Measurements from ENCODE around the gene PLXDC2.
"Not testable (repeated sequence)": the region's sequence is repeated elsewhere in the genome, so short reads cannot be mapped to it uniquely, and the experiment has no call there.

PLXDC2 gene

GRCh38 chr10:20202337-20202736 lies 386.1 kb downstream of the PLXDC2 start:
- no peak for DNase-seq (ENCODE audit: low read depth)

GRCh38 chr10:20207653-20208052 lies 391.4 kb downstream of the PLXDC2 start:
- no peak for DNase-seq (ENCODE audit: low read depth)

DNA sequence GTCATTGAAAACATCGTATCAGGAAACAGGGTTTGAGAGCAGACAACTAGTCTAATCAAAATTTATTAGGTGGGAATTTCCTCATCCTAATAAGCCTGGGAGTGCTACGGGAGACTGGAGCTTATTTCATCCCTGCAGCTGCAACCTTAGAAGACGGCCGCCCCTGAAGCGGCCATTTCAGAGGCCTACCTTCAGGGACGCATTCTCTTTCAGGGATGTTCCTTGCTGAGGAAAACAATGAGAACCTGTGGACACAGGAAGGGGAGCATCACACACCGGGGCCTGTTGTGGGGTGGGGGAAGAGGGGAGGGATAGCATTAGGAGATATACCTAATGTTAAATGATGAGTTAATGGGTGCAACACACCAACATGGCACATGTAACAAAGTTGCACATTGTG lies 392.9 kb downstream of the PLXDC2 start:
- not testable (repeated sequence) for DNase-seq (ENCODE audit: low read depth)

- no peak for DNase-seq (ENCODE audit: low read depth)
These were observed 399.4 kb downstream of the PLXDC2 start for GRCh38 chr10:20215547-20216152.

- DNase-seq (ENCODE audit: low read depth) = no peak
These were observed 405.1 kb downstream of the PLXDC2 start for GRCh38 chr10:20221356-20221755.

- no peak for DNase-seq (ENCODE audit: low read depth)
These were observed 412.5 kb downstream of the PLXDC2 start for GRCh38 chr10:20228729-20229128.

- no peak for DNase-seq (ENCODE audit: low read depth)
These were observed 416.0 kb downstream of the PLXDC2 start for GRCh38 chr10:20232079-20232705.

- no peak for DNase-seq (ENCODE audit: low read depth)
These were observed 417.2 kb downstream of the PLXDC2 start for GRCh38 chr10:20233423-20233822.

DNA sequence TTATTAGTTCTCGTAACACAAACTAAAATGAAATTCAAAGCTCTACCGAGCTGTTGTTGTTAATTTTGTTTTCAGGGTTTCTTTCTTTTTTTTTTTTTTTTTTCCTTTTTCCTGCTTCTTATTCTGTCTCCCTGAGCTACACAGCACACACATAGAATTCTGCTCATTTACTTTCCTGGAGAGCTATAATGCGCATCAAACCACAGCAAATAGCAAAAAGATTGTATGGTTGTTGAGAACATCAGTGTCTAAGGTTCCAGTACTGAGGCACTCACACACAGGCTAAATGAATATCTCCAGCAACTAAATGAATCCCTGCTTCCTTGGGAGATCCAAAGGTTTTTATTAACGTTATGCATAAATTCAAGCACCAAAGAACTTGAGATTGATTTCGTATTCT lies 418.3 kb downstream of the PLXDC2 start:
- DNase-seq (ENCODE audit: low read depth) = no peak

GRCh38 chr10:20237091-20237570 lies 420.9 kb downstream of the PLXDC2 start:
- no peak for DNase-seq (ENCODE audit: low read depth)

GRCh38 chr10:20237586-20237985 lies 421.4 kb downstream of the PLXDC2 start:
- DNase-seq (ENCODE audit: low read depth) = no peak

GRCh38 chr10:20240643-20241042 lies 424.4 kb downstream of the PLXDC2 start:
- no peak for DNase-seq (ENCODE audit: low read depth)

DNA sequence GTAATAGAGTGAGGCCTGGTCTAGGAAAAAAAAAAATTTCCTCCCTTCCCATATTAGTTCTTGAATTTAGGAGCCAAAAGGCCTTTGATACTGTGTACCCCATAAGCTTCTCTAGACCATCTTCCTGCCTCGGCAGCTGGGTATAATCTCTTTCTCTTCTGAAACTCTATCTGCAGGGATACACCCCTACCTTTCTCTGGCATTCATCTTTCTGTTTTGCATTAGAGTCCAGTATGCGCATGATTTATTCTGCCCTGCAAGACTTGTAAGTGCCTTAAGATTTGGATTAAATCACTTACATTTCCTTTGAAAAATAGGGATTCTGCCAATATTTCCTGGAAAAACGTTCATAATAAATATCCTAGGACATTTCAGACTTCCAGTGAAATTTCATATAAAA lies 431.2 kb downstream of the PLXDC2 start:
- DNase-seq (ENCODE audit: low read depth) = no peak

GRCh38 chr10:20247891-20248708 lies 431.9 kb downstream of the PLXDC2 start:
- DNase-seq (ENCODE audit: low read depth) = no peak

DNA sequence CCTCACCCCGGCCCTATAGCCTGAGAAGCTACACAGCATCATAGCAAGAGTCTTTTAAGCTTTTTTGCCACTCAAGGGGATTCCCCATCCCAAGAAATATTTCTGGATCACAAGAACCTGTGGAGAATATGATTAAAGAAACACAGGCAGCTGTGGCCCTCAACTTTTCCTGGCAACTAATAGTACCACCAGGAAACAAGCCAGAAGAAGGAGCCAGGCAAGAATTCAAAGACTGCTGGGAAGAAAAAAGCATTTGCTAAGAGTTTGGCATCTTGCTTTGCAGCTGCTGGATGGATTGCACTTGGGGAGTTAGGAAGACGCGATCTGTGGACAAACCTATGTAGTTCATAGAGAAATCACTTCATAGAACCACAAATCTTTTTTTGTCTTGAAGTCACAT lies 437.8 kb downstream of the PLXDC2 start:
- no peak for DNase-seq (ENCODE audit: low read depth)

GRCh38 chr10:20254497-20254896 lies 438.3 kb downstream of the PLXDC2 start:
- DNase-seq (ENCODE audit: low read depth) = no peak

- no peak for DNase-seq (ENCODE audit: low read depth)
These were observed 440.7 kb downstream of the PLXDC2 start for GRCh38 chr10:20256969-20257368.

- DNase-seq (ENCODE audit: low read depth) = no peak
These were observed 441.2 kb downstream of the PLXDC2 start for GRCh38 chr10:20257422-20257821.

DNA sequence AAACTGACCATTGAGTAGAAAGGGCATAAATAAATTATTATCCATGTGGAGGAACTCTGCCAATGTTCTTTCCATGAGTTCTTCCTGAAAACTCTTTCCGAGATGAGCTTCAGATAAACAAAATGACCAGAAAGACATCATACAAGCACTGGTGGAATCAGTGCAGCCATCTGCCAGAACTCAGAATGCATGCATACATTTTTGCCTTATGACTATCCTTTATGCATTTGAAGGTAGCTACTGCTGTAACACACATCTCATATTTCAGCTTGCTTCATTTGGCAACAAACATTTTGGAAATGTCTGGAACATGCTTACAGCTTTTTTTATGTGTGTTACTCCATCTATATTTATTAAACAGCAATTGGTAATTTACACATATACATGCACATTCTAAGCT lies 448.9 kb downstream of the PLXDC2 start:
- no peak for DNase-seq (ENCODE audit: low read depth)

- no peak for DNase-seq (ENCODE audit: low read depth)
These were observed 451.5 kb downstream of the PLXDC2 start for GRCh38 chr10:20267734-20268133.

GRCh38 chr10:20271490-20271889 lies 455.3 kb downstream of the PLXDC2 start:
- DNase-seq (ENCODE audit: low read depth) = no peak

DNA sequence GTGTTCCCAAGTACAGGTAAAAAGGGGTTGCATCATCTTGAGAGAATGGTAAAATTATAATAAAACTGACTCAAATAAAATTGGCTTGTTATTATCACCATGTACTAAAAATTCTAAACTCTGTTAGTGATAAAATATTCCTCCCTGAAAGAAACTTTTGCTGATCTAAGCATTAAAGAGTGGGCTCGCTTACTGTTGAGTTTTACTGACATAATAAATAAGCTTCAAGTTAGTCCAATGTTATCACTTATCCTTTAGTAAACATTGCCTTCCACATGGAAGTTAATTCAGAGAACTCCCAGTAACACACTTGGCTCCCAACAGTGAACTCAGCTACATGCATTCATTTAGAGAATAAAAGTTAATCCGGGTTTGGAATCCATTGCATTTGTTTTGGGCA lies 456.4 kb downstream of the PLXDC2 start:
- DNase-seq (ENCODE audit: low read depth) = no peak

DNA sequence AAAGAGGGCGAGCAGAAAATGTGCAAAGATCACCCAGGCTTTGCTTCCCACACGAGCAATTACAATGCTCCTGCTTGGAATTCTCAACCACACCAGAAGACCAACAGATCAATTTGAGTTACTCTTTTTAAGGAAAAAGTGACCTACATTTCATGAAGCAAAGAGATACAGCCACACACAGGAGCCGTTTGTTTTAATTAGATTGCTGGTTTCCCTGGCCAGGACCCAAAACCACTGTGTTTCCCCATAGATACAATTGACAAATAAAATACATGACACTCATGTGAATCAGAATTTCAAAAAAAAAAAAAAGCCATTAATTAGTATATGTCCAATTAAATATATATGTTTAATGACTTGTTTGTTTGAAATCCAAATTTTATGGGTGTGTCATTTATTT lies 458.3 kb downstream of the PLXDC2 start:
- no peak for DNase-seq (ENCODE audit: low read depth)
